Measurements from ENCODE around the gene UBE2O. TPM values are rescaled to one million over a fixed set of nuclear protein-coding genes. Genes with fewer than 3 reads are reported as not detected.

The UBE2O gene
- total and polyA plus RNA-seq, 2 donors: 14.0 to 18.3 TPM

DNA sequence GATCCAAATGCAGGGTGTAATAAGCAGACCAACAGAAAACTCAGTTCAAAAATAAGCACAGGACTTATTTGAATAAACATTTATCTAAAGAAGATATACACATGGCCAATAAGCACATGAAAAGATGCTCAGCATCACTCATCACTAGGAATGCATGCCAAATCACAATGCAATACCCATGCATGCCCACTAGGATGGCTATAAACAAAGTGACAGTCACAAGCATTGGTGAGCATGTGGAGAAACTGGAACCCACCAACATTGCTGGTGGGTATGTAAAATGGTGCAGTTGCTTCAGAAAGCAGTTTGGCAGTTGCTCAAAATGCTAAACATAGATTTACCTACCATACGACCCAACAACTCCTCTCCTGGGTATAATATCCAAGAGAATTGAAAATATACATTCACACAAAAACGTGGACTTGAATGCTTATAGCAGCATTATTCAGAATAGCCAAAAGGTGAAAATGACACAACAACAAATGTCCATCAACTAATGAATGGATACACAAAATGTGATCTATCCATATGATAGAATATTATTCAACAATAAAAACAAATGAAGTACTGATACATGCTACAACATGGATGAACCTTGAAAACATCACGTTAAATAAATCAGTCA, 20.1 kb downstream of the UBE2O start:
- Histone ChIP-seq H3K27ac (ENCODE audit: low read depth) (no peak overlapping the region), H3K4me3 (ENCODE audit: low read depth, low read length) (no peak overlapping the region)

DNA sequence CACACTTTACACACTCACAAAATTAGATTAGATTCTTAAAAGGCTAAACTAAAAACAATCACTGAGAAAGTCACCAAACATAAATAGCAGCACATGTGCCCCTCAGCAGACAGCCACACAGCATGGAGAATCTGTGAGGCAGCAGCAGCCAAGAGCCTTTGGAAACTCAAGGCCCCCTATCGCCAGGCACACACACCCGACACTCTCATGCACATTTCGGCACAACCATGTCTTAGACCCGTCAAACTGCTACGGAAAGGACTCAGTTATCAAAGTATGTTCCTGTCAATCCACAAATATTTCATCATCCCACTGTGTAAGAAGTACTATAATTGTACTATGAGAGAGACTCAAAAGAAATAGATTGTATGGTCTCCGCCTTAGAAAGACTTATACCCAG, 20.9 kb downstream of the UBE2O start:
- no peaks in the 10 kb centered on the region for H3K4me1 ChIP-seq (ENCODE audit: insufficient read depth)
- H3K4me3 ChIP-seq (ENCODE audit: low read depth, low read length): no peak overlapping the region
- H3K36me3 ChIP-seq (ENCODE audit: insufficient read depth): no peaks in the 10 kb centered on the region
- 86% methylated on average over 6 of the region's 6 CpGs for WGBS
- no peak overlapping the region for H3K27ac ChIP-seq (ENCODE audit: low read depth)
- DNase-seq (ENCODE audit: extremely low spot score): no peak

More for the DNA sequence above, 20.1 kb downstream of the UBE2O start:
- Histone ChIP-seq H3K36me3 (ENCODE audit: insufficient read depth) (no peaks in the 10 kb centered on the region), H3K4me1 (ENCODE audit: insufficient read depth) (no peaks in the 10 kb centered on the region)
- 64% methylated on average over 3 of the region's 3 CpGs for WGBS
- no peak for DNase-seq (ENCODE audit: extremely low spot score)

DNA sequence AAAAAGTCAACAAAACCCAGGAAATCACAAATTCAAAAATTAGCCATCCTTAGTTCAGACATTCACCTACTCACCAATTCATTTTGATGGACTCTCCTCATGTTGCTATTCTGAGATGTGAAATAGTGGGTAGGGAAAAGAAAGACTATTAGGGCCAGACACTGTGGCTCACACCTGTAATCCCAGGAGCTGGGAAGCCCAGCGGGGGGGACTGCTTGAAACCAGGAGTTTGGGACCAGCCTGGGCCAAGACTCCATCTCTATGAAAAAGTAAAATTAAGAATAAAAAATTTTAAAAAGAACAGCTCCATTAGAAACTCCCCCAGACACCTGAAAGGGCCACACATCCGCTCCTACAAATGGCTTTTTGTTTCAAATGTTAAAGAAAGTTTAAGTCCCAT, 21.4 kb downstream of the UBE2O start:
- Histone ChIP-seq H3K36me3 (ENCODE audit: insufficient read depth) (no peaks in the 10 kb centered on the region), H3K27ac (ENCODE audit: low read depth) (no peak overlapping the region), H3K4me1 (ENCODE audit: insufficient read depth) (no peaks in the 10 kb centered on the region), H3K4me3 (ENCODE audit: low read depth, low read length) (no peak overlapping the region)
- no peak for DNase-seq (ENCODE audit: extremely low spot score)
- WGBS: 97% methylated on average over 2 of the region's 2 CpGs

DNA sequence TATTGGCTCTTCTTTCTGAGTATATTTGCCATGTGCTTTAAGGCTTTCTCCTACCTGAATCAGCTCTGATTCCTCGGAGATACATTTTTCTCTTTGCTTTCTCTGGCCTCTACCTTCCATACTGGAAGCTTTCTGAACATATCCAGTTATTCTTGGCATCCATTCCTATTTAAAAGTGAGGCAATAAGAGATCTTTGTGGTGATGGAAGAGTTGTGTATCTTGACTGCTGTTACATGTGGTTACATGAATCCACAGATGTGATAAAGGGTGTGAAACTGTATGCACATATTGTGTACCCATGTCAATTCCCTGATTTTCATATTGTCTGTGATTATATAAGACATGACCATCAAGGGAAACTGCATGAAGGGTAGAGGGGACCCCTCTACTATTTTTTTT, 24.4 kb downstream of the UBE2O start:
- Histone ChIP-seq H3K27ac (ENCODE audit: low read depth) (no peak overlapping the region), H3K4me3 (ENCODE audit: low read depth, low read length) (no peak overlapping the region), H3K4me1 (ENCODE audit: insufficient read depth) (no peaks in the 10 kb centered on the region), H3K36me3 (ENCODE audit: insufficient read depth) (no peaks in the 10 kb centered on the region)
- 92% methylated on average over 1 of the region's 1 CpG for WGBS
- DNase-seq (ENCODE audit: extremely low spot score): no peak

DNA sequence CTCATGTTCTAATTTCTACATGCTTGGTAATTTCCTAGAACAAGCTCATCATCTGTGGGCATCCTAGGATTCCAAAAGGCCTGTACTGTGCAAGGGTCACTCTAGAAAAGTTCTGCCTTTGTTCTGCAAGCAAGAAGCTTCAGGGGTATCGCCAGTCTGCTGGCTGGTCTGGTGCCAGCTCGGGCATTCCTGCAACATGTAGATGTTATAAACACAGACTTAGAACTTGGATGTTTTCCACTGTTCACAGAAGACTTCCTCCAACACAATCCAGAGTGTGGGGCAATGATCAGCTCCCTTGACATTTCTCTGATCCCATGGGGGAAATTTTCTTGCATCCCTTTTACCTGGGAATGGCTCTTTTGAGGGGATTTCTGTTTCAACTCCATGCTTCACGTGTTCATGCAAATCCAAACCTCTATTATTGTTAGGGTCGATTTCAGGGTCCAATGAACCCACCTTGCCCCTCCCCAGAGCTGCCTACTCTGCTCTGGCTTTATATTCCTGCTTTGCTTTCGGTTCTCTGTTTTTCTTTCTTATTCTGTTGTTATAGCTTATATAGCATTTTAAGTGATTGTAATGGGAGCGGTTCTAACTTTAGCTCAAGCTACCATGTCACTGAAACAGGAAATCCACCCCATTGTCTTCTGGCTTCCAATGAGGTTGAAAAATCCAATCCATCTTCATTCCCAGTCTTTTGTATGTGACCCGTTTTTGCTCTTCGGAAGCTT, 25.3 kb downstream of the UBE2O start:
- H3K4me3 ChIP-seq (ENCODE audit: low read depth, low read length): no peak overlapping the region
- no peak for DNase-seq (ENCODE audit: extremely low spot score)
- H3K36me3 ChIP-seq (ENCODE audit: insufficient read depth): no peaks in the 10 kb centered on the region
- no peaks in the 10 kb centered on the region for H3K4me1 ChIP-seq (ENCODE audit: insufficient read depth)
- H3K27ac ChIP-seq (ENCODE audit: low read depth): no peak overlapping the region
- 70% methylated on average over 8 of the region's 8 CpGs for WGBS

DNA sequence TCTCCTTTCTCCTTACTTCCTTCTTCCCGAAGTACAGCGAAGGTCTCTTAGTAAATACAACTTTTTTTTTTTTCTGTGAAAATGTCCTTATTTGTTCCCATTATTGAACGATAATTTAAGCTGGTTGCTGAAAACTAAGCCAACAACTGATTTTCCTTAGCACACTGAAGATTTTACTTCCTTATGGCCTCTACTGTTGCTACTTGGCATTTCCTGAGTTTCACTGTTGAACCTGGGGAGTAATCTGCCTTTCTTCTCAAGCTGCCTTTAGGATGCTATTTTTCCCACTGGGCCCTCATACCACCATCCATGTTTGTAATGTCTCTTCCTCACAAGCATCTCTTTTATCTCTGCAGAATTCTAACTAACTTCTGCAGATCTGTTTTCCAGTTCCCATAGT, 26.1 kb downstream of the UBE2O start:
- no peaks in the 10 kb centered on the region for H3K4me1 ChIP-seq (ENCODE audit: insufficient read depth)
- no peak overlapping the region for H3K4me3 ChIP-seq (ENCODE audit: low read depth, low read length)
- H3K36me3 ChIP-seq (ENCODE audit: insufficient read depth): no peaks in the 10 kb centered on the region
- DNase-seq (ENCODE audit: extremely low spot score): no peak
- H3K27ac ChIP-seq (ENCODE audit: low read depth): no peak overlapping the region
- 87% methylated on average over 3 of the region's 3 CpGs for WGBS

DNA sequence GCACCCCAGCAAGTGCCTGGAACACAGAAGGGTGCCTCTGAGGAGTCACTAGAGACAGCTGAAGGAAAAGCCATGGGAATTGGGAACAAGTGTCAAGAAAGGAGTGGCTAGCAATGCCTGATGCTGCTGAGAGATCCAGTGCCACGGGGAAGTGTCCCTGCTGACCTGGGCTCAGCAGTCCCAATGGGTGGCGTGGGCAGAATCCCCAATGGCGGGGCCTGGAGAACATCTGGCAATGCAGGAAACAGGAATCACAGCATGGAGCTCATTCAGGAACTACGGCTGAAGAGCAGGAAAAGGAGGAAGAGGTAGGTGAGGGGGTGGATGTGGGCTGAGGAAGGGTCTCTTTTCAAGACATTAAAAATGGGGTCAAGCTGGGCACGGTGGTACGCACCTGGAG, 30.1 kb downstream of the UBE2O start:
- Histone ChIP-seq H3K4me1 (ENCODE audit: insufficient read depth) (no peaks in the 10 kb centered on the region), H3K4me3 (ENCODE audit: low read depth, low read length) (no peak overlapping the region), H3K36me3 (ENCODE audit: insufficient read depth) (no peaks in the 10 kb centered on the region), H3K27ac (ENCODE audit: low read depth) (no peak overlapping the region)
- DNase-seq (ENCODE audit: extremely low spot score): no peak
- 94% methylated on average over 6 of the region's 6 CpGs for WGBS

DNA sequence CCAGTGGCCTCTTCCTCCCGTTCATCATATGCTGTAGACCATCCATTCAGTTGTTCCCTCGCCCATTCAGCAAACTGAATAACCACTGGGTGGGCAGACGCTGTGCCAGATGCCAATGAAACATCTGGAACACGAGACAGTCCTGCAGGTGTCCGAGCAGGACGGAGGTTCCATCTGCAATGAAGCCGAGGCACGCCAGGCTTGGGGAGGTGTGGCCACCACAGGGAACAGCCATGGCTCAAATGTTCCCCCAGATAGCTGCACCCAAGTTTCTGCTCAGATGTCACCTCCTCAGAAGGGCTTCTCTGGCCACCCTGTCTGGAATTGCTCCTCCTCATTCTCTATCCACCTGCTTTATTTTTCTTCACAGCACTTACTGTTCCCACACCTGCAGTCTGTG, 30.5 kb downstream of the UBE2O start:
- Histone ChIP-seq H3K4me3 (ENCODE audit: low read depth, low read length) (no peak overlapping the region), H3K27ac (ENCODE audit: low read depth) (no peak overlapping the region), H3K4me1 (ENCODE audit: insufficient read depth) (no peaks in the 10 kb centered on the region), H3K36me3 (ENCODE audit: insufficient read depth) (no peaks in the 10 kb centered on the region)
- no peak for DNase-seq (ENCODE audit: extremely low spot score)
- WGBS: 97% methylated on average over 8 of the region's 8 CpGs

DNA sequence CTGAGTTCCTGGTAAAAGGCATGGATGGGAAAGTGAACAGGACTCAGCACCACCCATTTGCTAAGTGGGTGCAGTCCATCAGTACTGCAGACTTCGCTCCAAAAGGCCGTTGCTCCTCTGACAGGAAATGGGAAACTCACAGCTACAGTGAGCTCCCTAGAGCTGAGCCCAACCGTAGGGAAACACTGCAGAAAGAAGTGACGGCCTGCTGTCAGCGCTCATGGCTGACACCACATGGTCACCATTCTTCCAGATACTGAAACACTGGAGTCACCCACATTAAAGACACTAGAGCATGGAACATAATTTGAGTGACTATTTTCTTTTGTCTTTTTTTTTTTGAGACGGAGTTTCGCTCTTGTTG, 31.9 kb downstream of the UBE2O start:
- H3K27ac ChIP-seq (ENCODE audit: low read depth): no peak overlapping the region
- no peak for DNase-seq (ENCODE audit: extremely low spot score)
- no peaks in the 10 kb centered on the region for H3K36me3 ChIP-seq (ENCODE audit: insufficient read depth)
- H3K4me3 ChIP-seq (ENCODE audit: low read depth, low read length): no peak overlapping the region
- 59% methylated on average over 7 of the region's 7 CpGs for WGBS
- no peaks in the 10 kb centered on the region for H3K4me1 ChIP-seq (ENCODE audit: insufficient read depth)

DNA sequence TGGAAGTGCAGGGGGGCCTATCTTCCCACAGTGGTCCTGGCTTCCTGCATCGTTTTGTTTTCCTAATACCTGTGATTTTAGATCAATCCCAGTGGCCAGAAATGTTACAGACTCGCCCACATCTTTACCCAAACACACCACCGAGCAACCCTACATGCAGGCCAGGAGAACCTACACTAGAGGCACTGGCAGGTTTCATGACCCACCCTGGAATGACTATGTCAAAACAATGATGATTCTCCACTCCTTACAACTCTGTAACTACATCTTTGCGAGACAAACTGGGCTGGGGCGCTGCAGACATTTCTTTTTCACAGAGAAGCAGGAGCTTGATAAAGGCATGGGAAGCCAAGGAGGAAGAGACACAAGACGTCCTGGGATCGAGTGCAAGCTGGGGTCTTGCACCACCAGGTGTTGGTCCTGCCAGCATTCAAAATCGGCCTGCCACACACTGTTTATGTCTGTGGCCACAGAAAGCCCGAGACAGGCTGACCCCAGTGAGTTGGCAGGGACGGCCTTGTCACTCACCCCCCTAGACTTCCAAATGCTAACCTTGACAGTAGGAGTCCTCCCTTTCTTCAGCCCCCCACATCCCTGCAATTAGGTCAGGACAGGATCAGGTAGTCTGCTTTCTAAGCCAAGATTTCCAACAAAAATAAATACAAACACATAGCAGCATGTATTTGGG, 32.5 kb downstream of the UBE2O start:
- no peaks in the 10 kb centered on the region for H3K4me1 ChIP-seq (ENCODE audit: insufficient read depth)
- no peak for DNase-seq (ENCODE audit: extremely low spot score)
- H3K4me3 ChIP-seq (ENCODE audit: low read depth, low read length): no peak overlapping the region
- WGBS: 67% methylated on average over 10 of the region's 10 CpGs
- H3K36me3 ChIP-seq (ENCODE audit: insufficient read depth): no peaks in the 10 kb centered on the region
- no peak overlapping the region for H3K27ac ChIP-seq (ENCODE audit: low read depth)

DNA sequence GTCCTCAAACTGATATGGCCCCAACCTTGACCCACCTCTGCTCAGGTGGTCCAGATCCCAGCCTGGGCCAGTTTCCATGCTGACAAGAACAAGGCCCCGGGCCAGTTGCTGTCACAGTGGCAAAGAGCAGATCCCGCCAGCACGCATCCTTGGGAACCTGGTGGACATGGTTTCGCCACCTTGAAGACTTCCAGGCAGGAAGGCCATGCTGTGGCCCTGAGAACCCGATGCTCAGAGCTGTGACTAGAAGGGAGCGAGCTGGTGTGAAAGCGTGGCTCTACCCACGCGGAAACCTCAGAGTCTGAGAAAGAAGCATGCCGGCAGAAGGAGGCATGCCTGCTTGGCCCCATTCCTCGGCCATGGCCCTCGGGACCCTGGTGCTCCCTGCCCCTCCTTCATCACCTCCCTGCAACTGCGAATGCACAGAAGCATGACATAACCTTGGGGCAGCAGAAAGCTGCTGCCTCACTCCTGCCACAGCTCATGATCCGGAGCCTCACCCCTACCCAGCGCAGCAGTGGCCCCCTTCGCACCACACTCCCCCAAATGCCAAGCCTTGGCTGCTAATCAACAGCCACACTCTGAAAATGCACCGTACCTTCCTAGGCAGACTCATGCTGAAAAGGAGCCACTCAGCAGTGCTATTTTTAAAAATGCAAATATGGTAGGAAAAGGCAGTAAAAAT, 33.2 kb downstream of the UBE2O start:
- DNase-seq (ENCODE audit: extremely low spot score): no peak
- Histone ChIP-seq H3K4me1 (ENCODE audit: insufficient read depth) (no peaks in the 10 kb centered on the region), H3K36me3 (ENCODE audit: insufficient read depth) (no peaks in the 10 kb centered on the region), H3K27ac (ENCODE audit: low read depth) (no peak overlapping the region), H3K4me3 (ENCODE audit: low read depth, low read length) (no peak overlapping the region)
- 74% methylated on average over 17 of the region's 17 CpGs for WGBS

DNA sequence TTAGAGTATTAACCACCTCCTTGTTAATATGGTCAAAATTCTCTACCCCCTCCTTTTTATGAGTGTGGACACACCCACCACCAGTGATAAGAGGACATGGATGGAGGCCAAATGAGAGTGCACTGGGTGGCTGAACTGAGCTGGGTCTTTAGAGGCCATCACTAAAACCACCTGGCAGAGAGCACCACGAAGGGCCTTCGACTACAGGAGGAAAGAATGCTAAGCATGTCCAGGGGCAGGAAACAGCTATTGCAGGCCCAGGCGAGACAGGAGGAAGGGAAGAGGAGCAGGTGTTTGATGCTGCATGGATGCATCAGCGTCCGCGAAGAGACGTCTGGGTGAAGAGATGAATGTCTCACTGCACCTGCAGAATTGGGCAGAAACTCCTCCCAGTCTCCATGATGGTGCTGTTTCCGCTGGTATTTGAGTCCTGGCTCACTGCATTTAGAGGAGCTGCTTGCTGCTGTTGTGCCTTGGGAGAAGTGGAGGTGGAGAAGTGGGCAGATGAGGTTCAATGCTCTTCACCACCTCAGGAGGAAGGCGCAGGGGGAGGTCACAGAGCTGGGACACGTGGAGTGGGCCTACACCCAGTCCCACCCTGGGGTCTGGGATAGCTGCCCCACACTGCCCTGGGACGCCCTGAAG, 35.3 kb downstream of the UBE2O start:
- no peak overlapping the region for H3K4me3 ChIP-seq (ENCODE audit: low read depth, low read length)
- 69% methylated on average over 11 of the region's 11 CpGs for WGBS
- H3K27ac ChIP-seq (ENCODE audit: low read depth): no peak overlapping the region
- DNase-seq (ENCODE audit: extremely low spot score): no peak
- no peaks in the 10 kb centered on the region for H3K4me1 ChIP-seq (ENCODE audit: insufficient read depth)
- H3K36me3 ChIP-seq (ENCODE audit: insufficient read depth): no peaks in the 10 kb centered on the region

DNA sequence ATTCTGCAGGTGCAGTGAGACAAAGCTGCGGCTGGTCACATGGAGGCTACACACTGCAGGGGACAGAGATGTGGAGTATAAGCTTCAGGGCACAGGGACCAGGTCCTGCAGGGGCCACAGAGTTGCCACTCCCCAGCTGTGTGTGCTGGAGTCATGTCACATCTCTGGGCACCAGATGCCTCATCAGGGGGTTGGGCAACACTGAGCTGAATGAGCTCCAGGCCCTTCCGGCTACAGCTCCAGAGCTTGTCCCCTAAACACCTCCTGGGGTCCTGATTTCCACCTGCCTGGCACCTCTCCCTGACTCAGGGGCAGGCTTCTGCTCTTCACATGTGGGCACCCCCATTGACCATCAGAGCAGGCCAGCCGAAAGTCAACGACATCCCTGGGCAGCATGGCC, 36.1 kb downstream of the UBE2O start:
- no peak overlapping the region for H3K27ac ChIP-seq (ENCODE audit: low read depth)
- H3K4me1 ChIP-seq (ENCODE audit: insufficient read depth): no peaks in the 10 kb centered on the region
- DNase-seq (ENCODE audit: extremely low spot score): no peak
- no peak overlapping the region for H3K4me3 ChIP-seq (ENCODE audit: low read depth, low read length)
- no peaks in the 10 kb centered on the region for H3K36me3 ChIP-seq (ENCODE audit: insufficient read depth)
- WGBS: 94% methylated on average over 4 of the region's 4 CpGs

Data from urinary bladder (tissue), 4 donors.